PFSK-1 (cell line): ENCODE data around the gene ADGRB3.

ENCODE experiments used
- POLR2AphosphoS5 ChIP-seq: IDR thresholded peaks from 2 replicates; pipeline ENCODE4 v1.6.1; 2012; ENCODE audit warnings: low read depth, mild to moderate bottlenecking, control low read depth, low read length, moderate library complexity
- TAF1 ChIP-seq: IDR thresholded peaks from 2 replicates; pipeline ENCODE4 v1.6.1; 2012; ENCODE audit warnings: low read length, control low read depth, borderline replicate concordance; ENCODE audit not compliant: insufficient read depth

DNA sequence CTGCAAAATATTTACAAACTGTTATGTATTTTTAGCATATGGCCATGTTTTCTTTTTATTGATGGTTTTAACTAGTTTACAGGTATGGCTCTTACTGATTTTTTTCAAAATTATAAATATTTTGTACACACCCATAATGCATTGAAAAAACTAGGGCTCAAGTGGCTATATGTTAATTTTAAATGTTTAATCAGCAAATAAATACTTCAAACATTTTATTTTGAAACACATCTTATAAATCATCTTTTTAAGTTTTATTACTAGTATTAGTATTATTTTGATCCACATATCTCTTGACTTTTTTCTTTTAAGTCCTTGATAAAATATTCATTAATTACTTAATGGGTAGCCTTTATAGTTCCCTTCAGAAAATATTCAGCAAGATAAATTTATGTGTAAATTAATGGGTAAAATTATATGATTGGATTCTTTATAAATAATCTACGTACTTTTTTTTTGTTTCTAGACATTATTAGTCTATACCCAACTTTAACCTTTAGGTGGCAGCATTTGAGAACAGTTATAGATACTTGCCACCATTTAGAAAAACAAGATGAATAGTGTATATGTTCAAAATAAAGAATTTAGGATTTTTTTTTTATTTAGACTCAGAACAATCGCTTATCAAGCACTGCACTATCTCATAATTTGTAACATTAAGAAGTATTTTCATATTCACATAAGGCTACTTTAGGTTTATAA, 241.9 kb downstream of the ADGRB3 start:
- TF ChIP-seq TAF1 (no peak), POLR2AphosphoS5 (no peak)
